HEK293 (cell line): ENCODE measurements around the gene OSBPL10.

ENCODE experiments used
- CTCF ChIA-PET: fragments of 350-600 bp; formaldehyde crosslinking; extraction: SDS; loops from one replicate; lab custom pipeline; 2021; ENCODE audit warnings: antibody characterized with exemption; lab: Yijun Ruan, JAX
- POLR2A ChIA-PET: fragments of 300-600 bp; formaldehyde crosslinking; extraction: SDS; loops from one replicate; lab custom pipeline; 2020; ENCODE audit warnings: antibody characterized with exemption, inconsistent platforms; lab: Yijun Ruan, JAX
- H3K27ac ChIP-seq: fragments of 200-500 bp; sonication (Bioruptor generic); 2 replicates; pipeline ENCODE4 v1.5.1; 2014; ENCODE audit warnings: low read depth, low read length, control low read depth, inconsistent platforms; ENCODE audit errors: extremely low read depth
- H3K36me3 ChIP-seq, 2 experiments: fragments of 200-500 bp in 1 of 2; sonication (Bioruptor generic) in 1 of 2; 1 replicate in 1 of 2; 2 replicates in 1 of 2; pipeline ENCODE4 v1.5.1; 2014 to 2017; ENCODE audit warnings: inconsistent platforms in 2 of 2, low read length in 2 of 2; ENCODE audit not compliant: control insufficient read depth in 2 of 2, insufficient read depth in 1 of 2
- H3K4me1 ChIP-seq: fragments of 200-500 bp; sonication (Bioruptor generic); 2 replicates; pipeline ENCODE4 v1.5.1; 2014; ENCODE audit warnings: mild to moderate bottlenecking, low read length, inconsistent platforms; ENCODE audit not compliant: control insufficient read depth, insufficient read depth
- H3K4me3 ChIP-seq: 2 replicates; pipeline ENCODE4 v1.5.1; 2011; ENCODE audit warnings: low read depth, mild to moderate bottlenecking, control low read depth, low read length, moderate library complexity
- H3K9me3 ChIP-seq: fragments of 200-500 bp; sonication (Bioruptor generic); 2 replicates; pipeline ENCODE4 v1.5.1; 2014; ENCODE audit warnings: low read depth, low read length, inconsistent platforms; ENCODE audit not compliant: control insufficient read depth, insufficient read depth
- GLIS1 ChIP-seq: fragments of 450-650 bp; formaldehyde crosslinking; IDR thresholded peaks from 2 replicates; pipeline ENCODE4 v1.5.1; 2016; ENCODE audit warnings: missing biosample characterization, missing genetic modification characterization
- KLF1 ChIP-seq: fragments of 450-650 bp; formaldehyde crosslinking; IDR thresholded peaks from 2 replicates; pipeline ENCODE4 v1.5.1; 2016; ENCODE audit warnings: missing biosample characterization, missing genetic modification characterization
- WT1 ChIP-seq: fragments of 450-650 bp; formaldehyde crosslinking; IDR thresholded peaks from 2 replicates; pipeline ENCODE4 v1.5.1; 2016; ENCODE audit warnings: missing biosample characterization, missing genetic modification characterization
- YY1 ChIP-seq: fragments of 450-650 bp; formaldehyde crosslinking; IDR thresholded peaks from 2 replicates; pipeline ENCODE4 v1.5.1; 2018; ENCODE audit warnings: missing biosample characterization, missing genetic modification characterization
- ZBTB1 ChIP-seq: fragments of 450-650 bp; formaldehyde crosslinking; IDR thresholded peaks from 2 replicates; pipeline ENCODE4 v1.5.1; 2016; ENCODE audit warnings: missing biosample characterization, missing genetic modification characterization
- ZNF112 ChIP-seq: fragments of 450-650 bp; formaldehyde crosslinking; IDR thresholded peaks from 2 replicates; pipeline ENCODE4 v1.5.0; 2017; ENCODE audit warnings: missing biosample characterization, missing genetic modification characterization
- ZNF211 ChIP-seq: fragments of 450-650 bp; formaldehyde crosslinking; IDR thresholded peaks from 2 replicates; pipeline ENCODE4 v1.5.1; 2016; ENCODE audit warnings: low read depth, missing biosample characterization, missing genetic modification characterization
- ZNF214 ChIP-seq: fragments of 450-650 bp; formaldehyde crosslinking; IDR thresholded peaks from 2 replicates; pipeline ENCODE4 v1.5.1; 2017; ENCODE audit warnings: missing biosample characterization, mild to moderate bottlenecking, missing genetic modification characterization, borderline replicate concordance
- ZNF23 ChIP-seq: fragments of 450-650 bp; formaldehyde crosslinking; IDR thresholded peaks from 2 replicates; pipeline ENCODE4 v1.5.1; 2016; ENCODE audit warnings: missing biosample characterization, missing genetic modification characterization, borderline replicate concordance
- ZNF292 ChIP-seq: fragments of 450-650 bp; formaldehyde crosslinking; IDR thresholded peaks from 2 replicates; pipeline ENCODE4 v1.5.1; 2016; ENCODE audit warnings: low read depth, missing biosample characterization, missing genetic modification characterization, borderline replicate concordance
- ZNF350 ChIP-seq: fragments of 450-650 bp; formaldehyde crosslinking; IDR thresholded peaks from 2 replicates; pipeline ENCODE4 v1.5.0; 2017; ENCODE audit warnings: missing biosample characterization, mild to moderate bottlenecking, missing genetic modification characterization
- ZNF426 ChIP-seq: fragments of 450-650 bp; formaldehyde crosslinking; IDR thresholded peaks from 2 replicates; pipeline ENCODE4 v1.5.1; 2017; ENCODE audit warnings: missing biosample characterization, missing genetic modification characterization, mild to moderate bottlenecking, inconsistent platforms, moderate library complexity
- ZNF449 ChIP-seq: fragments of 450-650 bp; formaldehyde crosslinking; IDR thresholded peaks from 2 replicates; pipeline ENCODE4 v1.5.1; 2017; ENCODE audit warnings: missing biosample characterization, mild to moderate bottlenecking, missing genetic modification characterization, moderate library complexity
- ZNF514 ChIP-seq: fragments of 450-650 bp; formaldehyde crosslinking; IDR thresholded peaks from 2 replicates; pipeline ENCODE4 v1.5.1; 2016; ENCODE audit warnings: missing biosample characterization, missing genetic modification characterization
- ZNF664 ChIP-seq: fragments of 450-650 bp; formaldehyde crosslinking; IDR thresholded peaks from 2 replicates; pipeline ENCODE4 v1.5.1; 2016; ENCODE audit warnings: missing biosample characterization, missing genetic modification characterization
- ZNF670 ChIP-seq: fragments of 450-650 bp; formaldehyde crosslinking; IDR thresholded peaks from 2 replicates; pipeline ENCODE4 v1.5.1; 2016; ENCODE audit warnings: missing biosample characterization, missing genetic modification characterization, low read depth
- TF ChIP-seq, protein P1 (sequence below): IDR thresholded peaks from 2 replicates; pipeline ENCODE4 v1.6.1; 2011; ENCODE audit warnings: mild to moderate bottlenecking, low read depth, low read length, borderline replicate concordance
- TF ChIP-seq, protein P2 (sequence below): fragments of 450-650 bp; formaldehyde crosslinking; IDR thresholded peaks from 2 replicates; pipeline ENCODE4 v1.5.1; 2016; ENCODE audit warnings: missing biosample characterization, missing genetic modification characterization

Gene OSBPL10

DNA sequence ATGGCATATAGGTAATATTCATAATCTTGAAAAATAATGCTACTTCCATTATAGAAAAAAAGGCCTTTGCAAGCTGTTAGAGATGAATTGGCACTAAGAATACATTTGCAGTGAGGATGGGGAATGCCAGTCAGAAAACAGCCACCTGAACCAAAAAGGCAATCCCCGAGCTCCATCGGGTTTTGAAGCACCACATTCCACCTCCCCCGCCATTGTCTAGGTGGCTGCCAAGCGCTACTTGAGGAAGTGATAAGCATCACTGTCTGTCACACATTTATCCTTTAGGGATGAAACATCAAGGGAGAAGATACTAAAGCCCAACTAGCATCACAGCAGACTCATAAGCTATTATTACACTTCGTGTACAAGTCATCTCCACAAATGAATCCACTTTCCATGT lies 112.8 kb downstream of the OSBPL10 start:
- Histone ChIP-seq H3K36me3 (no peaks in the 10 kb centered on the region), H3K4me3 (no peak overlapping the region), H3K27ac (no peak overlapping the region), H3K4me1 (no peaks in the 10 kb centered on the region), H3K9me3 (no peaks in the 10 kb centered on the region)
- TF ChIP-seq ZNF292 (tag by site-specific recombination) (no peak), ZNF112 (tag by site-specific recombination) (no peak), WT1 (tag by site-specific recombination) (no peak), YY1 (tag by site-specific recombination) (no peak)
- CTCF ChIA-PET = no interaction called here
- POLR2A ChIA-PET = no interaction called here

GRCh38 chr3:31862666-31863279 lies 118.3 kb downstream of the OSBPL10 start:
- Histone ChIP-seq H3K4me3 (no peak overlapping the region), H3K9me3 (no peaks in the 10 kb centered on the region)
- CTCF ChIA-PET = interaction anchor here (0.6 kb wide), 1 partner anchor 145 kb away, joined by 3 read pairs; no protein-coding TSS in a partner anchor
- no peak for TF ChIP-seq ZNF670 (tag by site-specific recombination)
- no peak for TF ChIP-seq YY1 (tag by site-specific recombination)
- no peak for TF ChIP-seq ZNF214 (tag by site-specific recombination)
- no peak for TF ChIP-seq ZNF292 (tag by site-specific recombination)
- no peak for TF ChIP-seq ZNF350 (tag by site-specific recombination)
- no peak for TF ChIP-seq ZBTB1 (tag by site-specific recombination)
- TF ChIP-seq ZNF23 (tag by site-specific recombination) = no peak
- TF ChIP-seq ZNF514 (tag by site-specific recombination) = no peak
- no peak for TF ChIP-seq KLF1
- TF ChIP-seq, protein P1, sequence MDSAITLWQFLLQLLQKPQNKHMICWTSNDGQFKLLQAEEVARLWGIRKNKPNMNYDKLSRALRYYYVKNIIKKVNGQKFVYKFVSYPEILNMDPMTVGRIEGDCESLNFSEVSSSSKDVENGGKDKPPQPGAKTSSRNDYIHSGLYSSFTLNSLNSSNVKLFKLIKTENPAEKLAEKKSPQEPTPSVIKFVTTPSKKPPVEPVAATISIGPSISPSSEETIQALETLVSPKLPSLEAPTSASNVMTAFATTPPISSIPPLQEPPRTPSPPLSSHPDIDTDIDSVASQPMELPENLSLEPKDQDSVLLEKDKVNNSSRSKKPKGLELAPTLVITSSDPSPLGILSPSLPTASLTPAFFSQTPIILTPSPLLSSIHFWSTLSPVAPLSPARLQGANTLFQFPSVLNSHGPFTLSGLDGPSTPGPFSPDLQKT = no peak
- TF ChIP-seq ZNF211 (tag by site-specific recombination) = no peak
- TF ChIP-seq ZNF449 (tag by site-specific recombination) = no peak
- TF ChIP-seq, protein P2, sequence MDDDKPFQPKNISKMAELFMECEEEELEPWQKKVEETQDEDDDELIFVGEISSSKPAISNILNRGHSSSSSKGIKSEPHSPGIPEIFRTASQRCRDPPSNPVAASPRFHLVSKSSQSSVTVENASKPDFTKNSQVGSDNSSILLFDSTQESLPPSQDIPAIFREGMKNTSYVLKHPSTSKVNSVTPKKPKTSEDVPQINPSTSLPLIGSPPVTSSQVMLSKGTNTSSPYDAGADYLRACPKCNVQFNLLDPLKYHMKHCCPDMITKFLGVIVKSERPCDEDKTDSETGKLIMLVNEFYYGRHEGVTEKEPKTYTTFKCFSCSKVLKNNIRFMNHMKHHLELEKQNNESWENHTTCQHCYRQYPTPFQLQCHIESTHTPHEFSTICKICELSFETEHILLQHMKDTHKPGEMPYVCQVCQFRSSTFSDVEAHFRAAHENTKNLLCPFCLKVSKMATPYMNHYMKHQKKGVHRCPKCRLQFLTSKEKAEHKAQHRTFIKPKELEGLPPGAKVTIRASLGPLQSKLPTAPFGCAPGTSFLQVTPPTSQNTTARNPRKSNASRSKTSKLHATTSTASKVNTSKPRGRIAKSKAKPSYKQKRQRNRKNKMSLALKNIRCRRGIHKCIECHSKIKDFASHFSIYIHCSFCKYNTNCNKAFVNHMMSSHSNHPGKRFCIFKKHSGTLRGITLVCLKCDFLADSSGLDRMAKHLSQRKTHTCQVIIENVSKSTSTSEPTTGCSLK (tag by site-specific recombination) = no peak
- TF ChIP-seq ZNF664 (tag by site-specific recombination) = no peak
- no peak for TF ChIP-seq ZNF426
- TF ChIP-seq GLIS1 (tag by site-specific recombination) = no peak
- TF ChIP-seq, all 188 proteins: peak for 0
- no peak overlapping the region for H3K27ac ChIP-seq
- POLR2A ChIA-PET = no interaction called here
- H3K36me3 ChIP-seq = no peaks in the 10 kb centered on the region
- no peaks in the 10 kb centered on the region for H3K4me1 ChIP-seq
